Measurements from ENCODE around the gene TRPM5.

The TRPM5 gene

DNA sequence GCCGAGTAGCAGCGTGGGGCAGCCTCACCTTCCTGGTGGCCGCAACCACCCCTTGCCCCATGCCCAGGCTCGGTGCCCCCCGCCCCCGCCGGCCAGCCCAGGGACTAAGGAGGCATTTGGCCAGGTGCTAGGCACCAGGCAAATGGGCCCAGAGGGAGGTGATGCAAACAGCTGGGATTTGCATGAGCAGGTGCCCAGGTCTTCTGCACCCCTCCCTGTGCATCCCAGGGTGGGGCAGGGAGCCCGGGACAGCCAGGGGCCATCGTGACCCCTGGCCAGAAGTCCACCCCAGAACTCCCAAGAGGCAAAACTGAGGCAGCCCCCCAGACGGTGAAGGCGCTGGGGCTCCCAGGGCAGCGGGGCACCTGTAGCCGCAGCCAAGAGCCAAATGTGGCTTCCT is 18.1 kb downstream of the TRPM5 start:
- no peaks in the 10 kb centered on the region for H3K36me3 Mint-ChIP-seq
- H3K4me3 Mint-ChIP-seq: no peak overlapping the region
- H3K27ac Mint-ChIP-seq: no peak overlapping the region
- H3K9me3 Mint-ChIP-seq: no peaks in the 10 kb centered on the region
- no peak for ATAC-seq
- H3K27me3 Mint-ChIP-seq: peaks cover 9% of the 10 kb centered on the region
- H3K4me1 Mint-ChIP-seq: no peaks in the 10 kb centered on the region

DNA sequence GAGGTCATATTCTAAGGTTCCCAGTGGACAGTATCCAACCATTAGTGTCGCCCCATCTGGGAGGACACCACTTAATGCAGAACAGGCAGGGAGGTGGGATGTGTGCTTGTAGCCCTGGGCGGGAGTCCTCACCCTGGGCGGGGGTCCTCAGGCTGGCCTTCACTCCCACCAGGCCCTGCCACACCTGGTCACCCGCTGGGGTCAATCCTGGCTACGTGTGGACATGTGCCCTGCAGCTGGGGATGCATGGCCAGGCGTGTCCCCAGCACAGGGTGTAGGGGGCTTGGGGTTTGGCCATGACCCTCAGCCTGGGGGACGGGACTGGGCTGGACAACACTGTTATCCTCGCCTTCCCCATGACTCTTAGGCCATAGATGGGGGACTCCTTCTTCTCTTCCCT is 18.8 kb downstream of the TRPM5 start:
- Mint-ChIP-seq H3K4me3 (no peak overlapping the region), H3K4me1 (peaks cover 4% of the 10 kb centered on the region), H3K27ac (no peak overlapping the region), H3K36me3 (no peaks in the 10 kb centered on the region), H3K27me3 (peaks cover 10% of the 10 kb centered on the region), H3K9me3 (no peaks in the 10 kb centered on the region)
- no peak for ATAC-seq

DNA sequence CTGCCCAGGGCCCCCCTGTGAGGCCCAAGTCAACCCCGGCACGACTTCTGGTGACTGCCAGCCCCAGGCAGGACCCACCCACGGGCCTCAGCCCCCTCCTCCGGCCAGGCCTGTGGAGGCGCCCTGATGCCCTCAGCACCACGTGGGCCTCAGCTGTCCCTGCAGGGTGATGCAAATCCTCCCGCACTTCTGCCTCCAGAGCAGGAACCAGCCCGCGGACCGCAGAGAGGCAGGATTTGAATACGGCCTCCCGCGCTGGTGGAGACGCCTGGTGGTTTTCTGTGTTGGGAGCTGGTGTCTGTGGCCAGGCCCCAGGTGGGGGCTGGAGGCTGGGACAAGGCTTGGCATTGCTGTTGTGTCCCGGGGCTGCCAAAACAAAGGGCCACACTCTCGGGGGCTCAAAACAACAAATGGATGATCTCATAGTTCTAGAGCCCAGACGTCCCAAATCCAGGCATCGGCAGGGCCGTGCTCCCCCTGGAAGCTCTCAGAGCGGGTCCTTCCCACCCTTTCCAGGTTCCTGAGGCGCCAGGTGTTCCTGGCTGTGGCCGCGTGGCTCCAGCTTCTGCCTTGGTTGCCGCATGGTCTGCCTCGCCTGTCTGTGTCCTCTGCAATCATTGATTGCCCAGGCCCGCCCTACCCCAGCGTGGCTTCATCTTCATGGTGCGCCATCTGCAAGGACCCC is 19.4 kb downstream of the TRPM5 start:
- no peak for ATAC-seq
- no peaks in the 10 kb centered on the region for H3K9me3 Mint-ChIP-seq
- no peak overlapping the region for H3K27ac Mint-ChIP-seq
- no peak overlapping the region for H3K4me3 Mint-ChIP-seq
- H3K4me1 Mint-ChIP-seq: peaks cover 7% of the 10 kb centered on the region
- peaks cover 10% of the 10 kb centered on the region for H3K27me3 Mint-ChIP-seq
- H3K36me3 Mint-ChIP-seq: no peaks in the 10 kb centered on the region

DNA sequence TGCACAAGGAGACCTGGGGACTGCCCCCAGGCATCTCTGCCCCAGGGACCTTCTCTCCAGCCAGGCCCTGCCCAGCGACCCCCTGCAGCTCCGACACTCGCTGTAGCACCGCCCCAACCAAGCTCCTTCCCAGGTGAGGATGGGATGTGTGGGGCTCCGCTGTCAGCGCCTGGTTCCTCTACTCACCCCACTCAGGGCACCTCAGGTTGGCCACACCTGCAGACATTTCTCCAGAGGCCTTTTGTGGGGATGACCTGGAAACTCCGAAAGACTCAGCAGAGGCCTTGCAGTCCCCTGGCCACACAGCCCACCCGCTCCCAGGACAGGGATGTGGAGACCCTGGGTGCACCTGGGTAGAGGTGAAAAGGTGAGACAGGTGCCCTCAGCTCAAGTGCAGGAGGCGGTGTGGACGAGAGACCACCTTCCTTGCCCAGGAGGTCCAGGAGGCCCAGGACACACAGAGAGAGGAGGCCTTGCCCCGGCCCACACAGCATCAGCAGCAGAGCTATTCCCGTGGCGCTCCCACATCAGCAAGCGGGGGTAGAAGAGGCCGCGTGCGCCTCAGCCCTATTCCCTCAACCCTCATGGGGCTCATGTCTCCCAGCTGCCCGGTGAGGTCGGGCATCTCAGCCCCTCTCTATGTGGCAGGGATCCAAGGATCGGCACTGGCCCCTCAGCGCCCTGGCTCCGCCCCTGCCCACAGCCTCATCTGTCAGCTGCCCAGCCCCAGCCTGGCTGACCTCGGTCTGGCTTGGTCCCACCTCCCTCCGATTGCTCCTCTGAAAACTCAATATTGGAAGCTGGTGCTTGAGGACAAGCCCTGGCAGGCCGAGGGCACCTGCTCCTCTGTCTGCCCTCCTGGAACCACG is 20.9 kb downstream of the TRPM5 start:
- Mint-ChIP-seq H3K4me1 (peaks cover 7% of the 10 kb centered on the region), H3K9me3 (no peaks in the 10 kb centered on the region), H3K4me3 (no peak overlapping the region), H3K27ac (no peak overlapping the region), H3K27me3 (peaks cover 10% of the 10 kb centered on the region), H3K36me3 (no peaks in the 10 kb centered on the region)
- no peak for ATAC-seq

DNA sequence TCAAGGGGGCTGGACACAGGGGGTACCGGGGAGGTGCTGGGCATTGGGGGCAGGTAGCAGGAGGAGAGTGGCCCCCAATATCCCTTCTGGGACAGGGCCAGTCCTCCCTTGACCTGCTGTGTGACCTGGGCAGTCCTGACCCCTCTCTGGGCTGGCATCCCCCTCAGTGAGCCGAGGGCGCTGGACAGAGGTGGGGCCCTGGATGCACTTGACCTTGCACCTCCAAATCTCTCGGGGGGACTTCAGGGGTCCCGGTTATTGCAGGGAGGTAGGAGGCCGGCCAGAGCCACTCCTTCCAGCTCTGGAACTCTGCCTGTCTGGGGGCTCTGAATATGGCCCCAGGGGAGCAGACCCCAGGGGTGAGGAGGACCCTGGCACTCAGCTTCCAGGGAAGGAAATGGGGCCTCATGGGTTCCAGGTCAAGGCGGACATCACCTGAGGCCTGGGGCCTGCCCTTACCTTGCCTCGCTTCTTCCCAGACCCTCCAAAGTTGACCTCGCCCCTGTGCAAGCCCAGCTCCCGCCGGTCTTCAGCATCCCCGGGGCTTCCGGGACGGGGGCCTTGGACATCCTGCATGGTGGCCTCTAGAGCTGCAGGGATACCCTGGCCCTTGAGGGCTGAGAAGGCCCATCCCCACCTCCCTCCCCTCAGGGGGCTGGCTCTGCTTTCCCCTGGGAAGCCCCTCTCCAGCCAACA is 21.7 kb downstream of the TRPM5 start:
- Mint-ChIP-seq H3K4me3 (no peak overlapping the region), H3K27ac (no peak overlapping the region), H3K9me3 (no peaks in the 10 kb centered on the region), H3K36me3 (no peaks in the 10 kb centered on the region), H3K4me1 (peaks cover 7% of the 10 kb centered on the region), H3K27me3 (peaks cover 10% of the 10 kb centered on the region)
- ATAC-seq: no peak

DNA sequence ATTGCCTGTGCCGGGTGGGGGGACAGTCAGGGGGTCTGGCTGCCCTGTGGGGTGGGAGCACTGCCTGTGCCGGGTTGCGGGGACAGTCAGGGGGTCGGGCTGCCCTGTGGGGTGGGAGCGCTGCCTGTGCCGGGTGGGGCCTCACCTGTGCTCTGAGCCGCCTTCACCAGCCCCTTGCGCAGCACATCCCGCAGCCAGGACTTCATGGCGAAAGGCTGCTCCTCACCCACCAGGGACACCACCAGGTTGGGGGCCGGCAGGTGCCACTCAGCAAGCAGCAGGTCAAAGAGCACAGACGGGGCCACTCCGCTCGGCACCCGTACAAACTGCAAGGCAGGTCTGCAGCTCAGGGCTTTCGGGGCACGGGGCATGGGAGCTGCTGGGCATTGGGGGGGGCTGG is 22.3 kb downstream of the TRPM5 start:
- Mint-ChIP-seq H3K9me3 (no peaks in the 10 kb centered on the region), H3K27me3 (peaks cover 10% of the 10 kb centered on the region), H3K27ac (no peak overlapping the region), H3K36me3 (no peaks in the 10 kb centered on the region), H3K4me3 (no peak overlapping the region), H3K4me1 (peaks cover 7% of the 10 kb centered on the region)
- no peak for ATAC-seq

DNA sequence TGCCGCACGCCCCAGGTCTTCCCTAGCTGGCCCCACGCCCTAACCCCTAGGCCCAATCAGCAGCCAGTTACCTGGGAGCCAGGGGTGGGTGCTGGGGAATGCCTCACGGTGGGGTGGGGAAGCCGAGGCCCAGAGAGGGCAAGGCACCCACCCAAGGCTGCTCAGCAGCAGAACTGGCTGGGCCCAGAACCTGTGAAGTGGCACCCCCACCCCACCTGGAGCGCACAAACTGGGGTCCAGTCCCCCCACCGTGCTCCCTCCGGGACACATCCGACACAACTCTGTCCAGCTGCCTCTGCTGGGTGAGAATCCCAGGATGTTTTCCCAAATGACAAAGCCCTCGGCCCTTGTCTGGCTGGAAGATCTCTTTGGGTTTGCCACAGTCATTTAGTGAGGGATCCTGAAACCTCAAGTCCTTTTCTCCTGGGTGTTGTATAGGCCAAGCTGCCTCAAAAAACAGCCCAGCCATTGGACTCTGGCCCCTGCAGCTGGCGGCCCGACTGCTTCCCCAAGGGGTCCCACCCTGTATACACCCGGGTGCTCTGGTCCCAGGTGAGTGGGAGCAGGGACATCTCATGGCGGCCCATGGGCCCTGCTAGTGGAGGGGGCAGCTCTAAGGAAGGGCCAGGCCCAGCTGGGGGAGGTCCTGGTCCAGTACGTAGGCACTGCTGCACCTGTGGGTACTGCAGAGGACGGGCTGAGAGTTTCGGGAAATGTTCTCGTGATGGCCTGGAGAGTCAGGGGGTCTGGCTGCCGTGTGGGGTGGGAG is 22.9 kb downstream of the TRPM5 start:
- ATAC-seq: no peak
- no peaks in the 10 kb centered on the region for H3K9me3 Mint-ChIP-seq
- peaks cover 7% of the 10 kb centered on the region for H3K4me1 Mint-ChIP-seq
- H3K36me3 Mint-ChIP-seq: no peaks in the 10 kb centered on the region
- peaks cover 10% of the 10 kb centered on the region for H3K27me3 Mint-ChIP-seq
- no peak overlapping the region for H3K27ac Mint-ChIP-seq
- no peak overlapping the region for H3K4me3 Mint-ChIP-seq

DNA sequence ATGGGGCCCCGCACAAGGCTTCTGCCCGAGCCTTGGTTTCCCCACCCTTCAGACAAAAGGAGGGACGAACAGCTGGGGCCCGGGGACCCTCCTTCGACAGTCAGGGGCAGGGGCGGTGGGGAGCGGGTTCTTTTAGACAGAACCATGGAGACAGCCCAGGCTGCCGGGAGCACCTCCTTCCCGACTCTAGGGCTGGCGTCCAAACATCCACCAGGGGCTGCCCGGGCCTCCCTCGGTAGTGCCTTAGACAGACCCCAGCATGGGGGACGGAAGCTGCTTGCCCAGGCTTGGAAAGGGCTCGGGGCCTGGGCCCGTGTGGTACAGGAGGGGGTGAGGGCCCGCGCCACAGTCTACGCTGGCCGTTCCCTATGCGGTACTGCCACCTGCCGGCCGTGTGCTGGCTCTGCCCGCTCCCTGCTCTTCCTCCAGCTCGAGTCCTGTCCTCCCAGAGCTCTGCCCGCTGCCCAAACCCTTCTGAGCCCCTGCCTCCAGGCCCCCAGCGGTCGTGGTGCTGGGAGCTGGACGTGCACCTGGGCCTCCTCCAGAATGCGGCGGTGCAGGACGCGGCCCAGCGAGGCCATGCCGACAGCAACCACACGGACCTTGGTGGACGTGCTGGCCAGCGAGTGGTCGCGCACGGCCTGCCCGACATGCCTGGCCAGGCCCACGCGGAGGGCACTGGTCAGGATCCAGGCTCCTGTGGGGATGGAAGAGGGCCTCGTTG is 23.6 kb downstream of the TRPM5 start:
- no peak overlapping the region for H3K4me3 Mint-ChIP-seq
- H3K27ac Mint-ChIP-seq: no peak overlapping the region
- peak; percentile 84 for ATAC-seq
- peaks cover 7% of the 10 kb centered on the region for H3K4me1 Mint-ChIP-seq
- peaks cover 10% of the 10 kb centered on the region for H3K27me3 Mint-ChIP-seq
- no peaks in the 10 kb centered on the region for H3K9me3 Mint-ChIP-seq
- H3K36me3 Mint-ChIP-seq: no peaks in the 10 kb centered on the region

DNA sequence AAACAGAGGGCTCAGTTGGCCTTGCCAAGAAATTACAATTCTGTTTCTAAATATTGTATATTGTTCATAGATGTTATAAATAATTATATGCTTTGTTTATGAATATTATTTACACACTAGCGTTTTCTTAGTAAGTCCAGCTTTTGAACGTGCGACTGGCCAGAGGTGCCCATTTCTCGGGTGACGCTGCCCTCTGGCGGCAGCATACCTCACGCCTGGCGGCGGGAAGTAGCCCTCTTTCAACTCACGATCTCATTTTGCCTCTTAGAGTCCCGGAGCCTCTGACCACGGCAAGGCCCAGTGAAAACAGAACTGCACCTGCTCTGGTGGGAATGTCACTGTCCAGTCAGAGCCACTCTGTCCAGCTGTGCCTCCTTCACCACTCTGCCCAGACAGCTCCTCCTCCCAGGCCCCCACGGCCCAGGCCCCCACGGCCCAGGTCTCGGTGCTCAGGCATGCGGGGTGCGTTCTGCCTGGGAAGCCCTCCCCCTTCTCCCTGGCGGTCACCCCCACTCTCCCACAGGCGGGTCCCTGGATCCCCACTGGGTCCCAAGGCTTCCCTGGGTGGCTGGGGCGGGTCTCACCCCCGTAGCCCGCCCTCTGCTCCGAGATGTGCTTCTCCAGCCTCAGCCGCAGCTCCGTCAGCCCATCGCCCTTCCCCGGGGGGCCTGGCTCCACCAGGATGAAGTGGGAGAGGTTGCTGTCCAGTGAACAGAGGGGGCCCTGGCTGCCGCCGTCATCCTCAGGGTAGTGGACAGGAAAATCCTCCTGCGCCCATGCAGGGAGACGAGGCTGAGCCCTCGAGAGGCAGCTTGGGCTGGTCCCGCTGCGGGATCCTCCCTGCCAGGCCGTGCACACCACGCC is 24.4 kb downstream of the TRPM5 start:
- Mint-ChIP-seq H3K4me1 (peaks cover 7% of the 10 kb centered on the region), H3K36me3 (no peaks in the 10 kb centered on the region), H3K4me3 (no peak overlapping the region), H3K9me3 (no peaks in the 10 kb centered on the region), H3K27me3 (peaks cover 10% of the 10 kb centered on the region), H3K27ac (no peak overlapping the region)
- ATAC-seq: no peak

DNA sequence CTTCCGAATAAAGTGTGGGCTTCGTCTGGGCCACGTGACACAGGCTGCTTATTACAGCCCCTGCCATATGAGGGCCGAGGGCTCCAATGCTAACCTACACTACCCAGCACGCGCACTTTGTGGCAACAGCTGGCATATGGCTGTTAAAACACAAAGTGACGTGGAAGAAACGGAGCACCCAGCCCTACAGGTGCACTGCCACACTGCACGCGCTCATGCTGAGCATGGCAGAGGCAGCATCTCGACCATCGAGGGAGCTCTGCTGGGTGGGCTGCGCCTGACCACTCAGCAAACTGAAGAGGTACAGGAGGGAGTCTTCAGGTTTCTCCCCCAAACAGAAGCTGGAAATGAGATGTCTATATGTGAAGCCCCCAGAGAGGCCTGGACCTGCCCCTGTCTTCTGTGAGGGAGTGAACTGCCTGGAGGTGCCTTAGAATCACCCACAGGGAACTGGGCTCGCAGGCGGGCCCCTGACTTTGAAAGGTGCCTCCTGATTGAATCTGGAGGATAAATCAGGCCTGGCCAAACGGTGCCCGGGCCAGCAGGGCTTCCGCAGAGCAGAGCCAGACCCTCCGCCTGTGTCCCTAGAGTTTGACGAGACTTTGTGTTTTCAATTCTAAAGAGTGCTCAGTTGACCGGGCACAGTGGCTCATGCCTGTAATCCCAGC is 25.5 kb downstream of the TRPM5 start:
- ATAC-seq: no peak
- H3K27ac Mint-ChIP-seq: no peak overlapping the region

DNA sequence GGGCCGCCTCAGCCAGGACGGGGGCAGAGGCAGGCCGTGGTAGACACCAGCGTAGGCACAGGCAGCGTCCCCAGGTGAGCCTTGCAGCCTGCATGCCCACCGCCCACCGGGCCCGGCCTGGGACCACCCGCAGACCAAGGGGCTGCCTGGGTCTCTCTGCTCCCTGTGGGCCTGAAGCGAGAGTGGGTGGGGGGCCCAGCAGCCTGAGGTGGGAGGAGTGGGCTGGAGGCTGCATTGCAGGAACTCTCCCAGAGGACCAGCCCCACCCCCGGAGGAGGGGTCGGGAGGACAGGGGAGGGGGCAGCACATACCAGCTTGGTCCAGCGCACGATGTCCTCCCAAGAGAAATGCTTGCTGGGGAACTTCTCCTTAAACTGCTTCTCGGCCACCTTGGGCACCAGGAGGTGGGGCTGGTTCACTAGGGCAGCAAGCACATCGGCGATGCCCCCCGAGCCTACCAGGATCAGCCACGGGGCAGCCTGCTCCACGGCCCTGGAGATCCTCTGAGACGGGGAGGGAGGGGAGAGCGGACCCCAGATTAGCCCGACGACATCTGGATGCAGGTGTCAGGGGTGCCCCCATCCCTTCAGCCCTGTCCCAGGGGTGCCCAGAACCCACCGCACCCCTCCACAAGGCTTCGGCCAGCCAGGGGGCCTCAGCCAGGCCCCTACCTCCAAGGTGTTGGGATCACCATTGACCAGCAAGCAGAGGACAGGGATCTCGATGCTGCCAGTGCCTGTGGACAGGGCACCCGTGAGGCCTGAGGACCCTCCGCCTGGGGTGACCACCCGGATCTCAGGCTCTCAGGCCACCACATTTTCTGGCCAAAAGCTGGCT is 26.2 kb downstream of the TRPM5 start:
- Mint-ChIP-seq H3K9me3 (no peaks in the 10 kb centered on the region), H3K4me3 (no peak overlapping the region), H3K27me3 (peaks cover 10% of the 10 kb centered on the region), H3K27ac (no peak overlapping the region), H3K36me3 (no peaks in the 10 kb centered on the region), H3K4me1 (peaks cover 7% of the 10 kb centered on the region)
- no peak for ATAC-seq

More for the DNA sequence above, 25.5 kb downstream of the TRPM5 start:
- no peak overlapping the region for H3K4me3 Mint-ChIP-seq
- no peaks in the 10 kb centered on the region for H3K36me3 Mint-ChIP-seq
- H3K27me3 Mint-ChIP-seq: peaks cover 10% of the 10 kb centered on the region
- no peaks in the 10 kb centered on the region for H3K9me3 Mint-ChIP-seq
- peaks cover 7% of the 10 kb centered on the region for H3K4me1 Mint-ChIP-seq

DNA sequence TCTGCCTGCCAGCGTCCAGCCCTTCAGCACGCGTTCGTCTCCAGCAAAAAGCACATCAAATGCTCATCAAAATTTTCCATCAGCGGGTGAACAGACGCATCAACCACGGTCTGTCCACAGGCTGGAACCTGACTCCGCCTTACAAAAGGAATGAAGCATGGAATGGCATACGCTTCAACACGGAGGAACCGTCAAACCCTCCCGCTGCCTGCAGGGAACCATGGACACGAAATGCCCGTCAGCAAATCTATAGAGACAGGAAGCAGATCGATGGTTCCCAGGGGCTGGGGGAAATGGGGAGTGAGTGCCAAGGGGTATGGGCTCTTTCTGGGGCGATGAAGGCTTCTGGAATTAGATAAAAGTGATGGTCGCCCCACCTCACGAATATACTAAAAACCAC is 27.5 kb downstream of the TRPM5 start:
- Mint-ChIP-seq H3K4me1 (peaks cover 7% of the 10 kb centered on the region), H3K36me3 (no peaks in the 10 kb centered on the region), H3K27me3 (peaks cover 6% of the 10 kb centered on the region), H3K9me3 (no peaks in the 10 kb centered on the region), H3K27ac (no peak overlapping the region), H3K4me3 (no peak overlapping the region)
- ATAC-seq: no peak

All from stimulated activated memory B cell treated with anti-CD40 and anti-IgM and Interleukin-4, amounts not matched to agents 10 μg/mL and 1 μg/mL and 100 μg/mL, for 72 hours (primary cell).